Osteoblast (primary cell): ENCODE results near the gene PPP2R5A. TPM values are rescaled to one million over a fixed set of nuclear protein-coding genes. Genes with fewer than 3 reads are reported as not detected.
"Not testable (repeated sequence)": the region's sequence is repeated elsewhere in the genome, so short reads cannot be mapped to it uniquely, and the experiment has no call there.

Experiments used
- DNase-seq: peaks from one replicate; pipeline ENCODE4 v3.0.0; 2011; ENCODE audit warnings: low spot score, mixed read lengths; ENCODE audit not compliant: insufficient read length; ENCODE audit errors: missing footprints
- H2AFZ ChIP-seq: 2 replicates; pipeline ENCODE4 v1.6.0; 2011; ENCODE audit warnings: mild to moderate bottlenecking, low read length
- H3K27ac ChIP-seq: 2 replicates; pipeline ENCODE4 v1.5.1; 2011; ENCODE audit warnings: mild to moderate bottlenecking, low read depth, low read length, moderate library complexity
- H3K27me3 ChIP-seq: 2 replicates; pipeline ENCODE4 v1.6.0; 2012; ENCODE audit warnings: mild to moderate bottlenecking, control low read depth, inconsistent platforms, low read length, moderate library complexity; ENCODE audit not compliant: insufficient read depth
- H3K36me3 ChIP-seq: 2 replicates; pipeline ENCODE4 v1.5.1; 2011; ENCODE audit warnings: mild to moderate bottlenecking, low read length, control low read depth, moderate library complexity; ENCODE audit not compliant: insufficient read depth
- H3K4me1 ChIP-seq: 2 replicates; pipeline ENCODE4 v1.5.1; 2011; ENCODE audit warnings: mild to moderate bottlenecking, low read length, control low read depth, moderate library complexity; ENCODE audit not compliant: insufficient read depth
- H3K4me2 ChIP-seq: 2 replicates; pipeline ENCODE4 v1.6.0; 2011; ENCODE audit warnings: mild to moderate bottlenecking, low read length; ENCODE audit not compliant: insufficient read depth
- H3K4me3 ChIP-seq: fragments of 200-600 bp; sonication (generic); 3 replicates; pipeline ENCODE4 v1.5.1; 2012; ENCODE audit warnings: mild to moderate bottlenecking, low read length, inconsistent platforms; ENCODE audit not compliant: insufficient read depth
- H3K79me2 ChIP-seq: 2 replicates; pipeline ENCODE4 v1.6.0; 2012; ENCODE audit warnings: mild to moderate bottlenecking, low read length, control low read depth, inconsistent platforms; ENCODE audit not compliant: insufficient read depth
- H3K9me3 ChIP-seq: 2 replicates; pipeline ENCODE4 v1.5.1; 2011; ENCODE audit warnings: low read depth, low read length, control low read depth
- H4K20me1 ChIP-seq: 2 replicates; pipeline ENCODE4 v1.6.0; 2012; ENCODE audit warnings: mild to moderate bottlenecking, low read length, control low read depth; ENCODE audit not compliant: insufficient read depth
- total RNA-seq: library from RNA; depleted of rRNA; stranded (reverse); fragments of >200 nt; gene quantifications from 2 replicates; pipeline ENCODE4 v1.2.3, GENCODE V29; 2012
- TF ChIP-seq, protein P1 (sequence below): IDR thresholded peaks from 2 replicates; pipeline ENCODE4 v1.5.1; 2011; ENCODE audit warnings: mild to moderate bottlenecking, low read depth, low read length, moderate library complexity; ENCODE audit errors: extremely low read depth

Gene PPP2R5A
- total RNA-seq, 1 donor = 21.4 TPM

- DNase-seq = no peak
- Histone ChIP-seq H3K79me2 (no peaks in the 10 kb centered on the region), H3K36me3 (peaks cover 5% of the 10 kb centered on the region), H3K4me3 (no peak overlapping the region), H3K27ac (no peak overlapping the region), H4K20me1 (no peaks in the 10 kb centered on the region), H3K27me3 (no peaks in the 10 kb centered on the region), H3K9me3 (no peaks in the 10 kb centered on the region), H3K4me2 (no peak overlapping the region), H2AFZ (no peak overlapping the region), H3K4me1 (no peaks in the 10 kb centered on the region)
- TF ChIP-seq, protein P1, sequence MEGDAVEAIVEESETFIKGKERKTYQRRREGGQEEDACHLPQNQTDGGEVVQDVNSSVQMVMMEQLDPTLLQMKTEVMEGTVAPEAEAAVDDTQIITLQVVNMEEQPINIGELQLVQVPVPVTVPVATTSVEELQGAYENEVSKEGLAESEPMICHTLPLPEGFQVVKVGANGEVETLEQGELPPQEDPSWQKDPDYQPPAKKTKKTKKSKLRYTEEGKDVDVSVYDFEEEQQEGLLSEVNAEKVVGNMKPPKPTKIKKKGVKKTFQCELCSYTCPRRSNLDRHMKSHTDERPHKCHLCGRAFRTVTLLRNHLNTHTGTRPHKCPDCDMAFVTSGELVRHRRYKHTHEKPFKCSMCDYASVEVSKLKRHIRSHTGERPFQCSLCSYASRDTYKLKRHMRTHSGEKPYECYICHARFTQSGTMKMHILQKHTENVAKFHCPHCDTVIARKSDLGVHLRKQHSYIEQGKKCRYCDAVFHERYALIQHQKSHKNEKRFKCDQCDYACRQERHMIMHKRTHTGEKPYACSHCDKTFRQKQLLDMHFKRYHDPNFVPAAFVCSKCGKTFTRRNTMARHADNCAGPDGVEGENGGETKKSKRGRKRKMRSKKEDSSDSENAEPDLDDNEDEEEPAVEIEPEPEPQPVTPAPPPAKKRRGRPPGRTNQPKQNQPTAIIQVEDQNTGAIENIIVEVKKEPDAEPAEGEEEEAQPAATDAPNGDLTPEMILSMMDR = no peak
Observed at GRCh38 chr1:212388985-212389716, 103.9 kb downstream of the PPP2R5A start.

DNA sequence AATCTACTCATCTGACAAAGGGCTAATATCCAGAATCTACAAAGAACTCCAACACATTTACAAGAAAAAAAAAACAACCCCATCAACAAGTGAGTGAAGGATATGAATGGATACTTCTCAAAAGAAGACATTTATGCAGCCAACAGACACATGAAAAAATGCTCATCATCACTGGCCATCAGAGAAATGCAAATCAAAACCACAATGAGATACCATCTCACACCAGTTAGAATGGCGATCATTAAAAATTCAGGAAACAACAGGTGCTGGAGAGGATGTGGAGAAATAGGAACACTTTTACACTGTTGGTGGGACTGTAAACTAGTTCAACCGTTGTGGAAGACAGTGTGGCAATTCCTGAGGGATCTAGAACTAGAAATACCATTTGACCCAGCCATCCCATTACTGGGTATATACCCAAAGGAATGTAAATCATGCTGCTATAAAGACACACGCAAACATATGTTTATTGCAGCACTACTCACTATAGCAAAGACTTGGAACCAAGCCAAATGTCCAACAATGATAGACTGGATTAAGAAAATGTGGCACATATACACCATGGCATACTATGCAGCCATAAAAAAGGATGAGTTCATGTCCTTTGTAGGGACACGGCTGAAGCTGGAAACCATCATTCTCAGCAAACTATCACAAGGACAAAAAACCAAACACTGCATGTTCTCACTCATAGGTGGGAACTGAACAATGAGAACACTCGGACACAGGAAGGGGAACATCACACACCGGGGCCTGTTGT lies 110.6 kb downstream of the PPP2R5A start:
- not testable (repeated sequence) for H3K9me3 ChIP-seq, H3K36me3 ChIP-seq, H3K79me2 ChIP-seq, H3K4me1 ChIP-seq, H3K27ac ChIP-seq, H3K4me2 ChIP-seq, DNase-seq, H3K27me3 ChIP-seq, H2AFZ ChIP-seq, H3K4me3 ChIP-seq, H4K20me1 ChIP-seq

DNA sequence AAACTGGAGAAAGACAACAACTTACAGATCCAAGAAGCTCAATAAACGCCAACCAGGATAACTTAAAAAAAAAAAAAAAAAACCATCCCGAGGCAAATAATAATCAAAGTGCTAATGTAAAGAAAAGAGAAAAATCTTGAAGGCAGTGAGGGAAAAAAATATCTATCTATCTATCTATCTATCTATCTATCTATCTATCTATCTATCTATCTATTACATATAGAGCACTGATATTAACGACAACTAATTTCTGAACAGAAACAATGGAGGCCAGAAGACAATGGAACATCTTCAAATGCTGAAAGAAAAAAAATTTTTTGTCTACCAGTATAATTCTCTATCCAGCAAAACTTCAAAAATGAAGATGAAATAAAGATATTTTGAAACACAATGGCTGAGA lies 111.4 kb downstream of the PPP2R5A start:
- no peak for DNase-seq
- H3K79me2 ChIP-seq = no peaks in the 10 kb centered on the region
- H3K4me2 ChIP-seq = no peak overlapping the region
- peaks cover 2% of the 10 kb centered on the region for H4K20me1 ChIP-seq
- H3K4me1 ChIP-seq = no peaks in the 10 kb centered on the region
- H3K36me3 ChIP-seq = no peaks in the 10 kb centered on the region
- H3K9me3 ChIP-seq = peaks cover 5% of the 10 kb centered on the region
- H3K4me3 ChIP-seq = no peak overlapping the region
- H3K27ac ChIP-seq = no peak overlapping the region
- TF ChIP-seq, protein P1 = no peak
- no peak overlapping the region for H2AFZ ChIP-seq
- H3K27me3 ChIP-seq = no peaks in the 10 kb centered on the region

DNA sequence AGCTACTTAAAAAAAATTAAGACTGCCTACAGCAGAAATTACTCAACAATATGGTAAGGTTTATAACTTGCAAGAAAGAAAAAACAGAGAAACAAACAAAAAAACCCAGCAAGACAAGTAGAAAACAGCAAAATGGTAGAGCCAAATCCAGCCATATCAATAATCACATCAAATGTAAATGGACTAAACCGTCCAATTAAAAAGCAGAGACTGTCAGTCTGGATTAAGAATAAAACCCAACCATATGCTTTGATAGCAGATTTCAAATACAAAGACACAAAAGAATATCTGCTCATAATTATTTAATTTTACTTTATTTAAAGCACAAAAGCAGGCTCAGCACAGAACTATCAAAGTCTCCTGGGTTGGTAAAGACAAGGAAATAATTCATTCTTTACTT lies 112.0 kb downstream of the PPP2R5A start:
- no peaks in the 10 kb centered on the region for H3K27me3 ChIP-seq
- no peak for DNase-seq
- peaks cover 2% of the 10 kb centered on the region for H4K20me1 ChIP-seq
- TF ChIP-seq, protein P1 = no peak
- peaks cover 5% of the 10 kb centered on the region for H3K9me3 ChIP-seq
- H3K4me1 ChIP-seq = peaks cover 3% of the 10 kb centered on the region
- H2AFZ ChIP-seq = no peak overlapping the region
- H3K36me3 ChIP-seq = no peaks in the 10 kb centered on the region
- no peak overlapping the region for H3K4me2 ChIP-seq
- H3K79me2 ChIP-seq = no peaks in the 10 kb centered on the region
- no peak overlapping the region for H3K27ac ChIP-seq
- no peak overlapping the region for H3K4me3 ChIP-seq
